Tibial artery (tissue), 4 donors: ENCODE measurements around the gene CRTC1.

Source experiments
- DNase-seq, 2 donors: peaks; one replicate each; pipeline ENCODE4 v3.0.0-alpha.2; 2019
- H3K27ac ChIP-seq, 2 donors: fragments of 200-600 bp; sonication (generic) in 1 of 2; 1 replicate in 1 of 2; 2 replicates in 1 of 2; pipeline ENCODE4 v1.5.1; 2018 to 2019; ENCODE audit warnings: mild to moderate bottlenecking in 1 of 2
- H3K27me3 ChIP-seq, 2 donors: fragments of 200-600 bp; sonication (generic) in 1 of 2; one replicate each; pipeline versions ENCODE4 v1.5.1 to v1.6.0; 2016 to 2019
- H3K36me3 ChIP-seq, 3 donors: fragments of 200-600 bp; sonication (generic) in 2 of 3; one replicate each; pipeline ENCODE4 v1.5.1; 2016 to 2019; ENCODE audit warnings: mild to moderate bottlenecking in 2 of 3
- H3K4me1 ChIP-seq, 4 donors: fragments of 200-600 bp; sonication (generic) in 2 of 4; 1 replicate in 3 of 4; 2 replicates in 1 of 4; pipeline ENCODE4 v1.5.1; 2016 to 2019
- H3K4me3 ChIP-seq, 2 donors: fragments of 200-600 bp; sonication (generic) in 1 of 2; 1 replicate in 1 of 2; 2 replicates in 1 of 2; pipeline ENCODE4 v1.5.1; 2018 to 2019; ENCODE audit warnings: mild to moderate bottlenecking in 2 of 2
- H3K9me3 ChIP-seq, 3 donors: fragments of 200-600 bp; sonication (generic) in 1 of 3; one replicate each; pipeline ENCODE4 v1.5.1; 2016 to 2019
- intact Hi-C: fragments of 100-400 bp; cut with DNase I; formaldehyde crosslinking; loops from one replicate; pipeline ENCODE4 v1.15.0; 2023; ENCODE audit warnings: low total_unique reads
- TF ChIP-seq, protein P1 (sequence below), 2 experiments: fragments of 200-600 bp in 1 of 2; fragments of 450-650 bp in 1 of 2; IDR thresholded peaks; one replicate each; pipeline ENCODE4 v1.5.1; 2017 to 2019; ENCODE audit warnings: antibody characterized with exemption in 2 of 2, mild to moderate bottlenecking in 1 of 2, moderate library complexity in 1 of 2

Gene CRTC1

GRCh38 chr19:18646535-18647370 is 36.7 kb upstream of the CRTC1 start:
- TF ChIP-seq, protein P1, sequence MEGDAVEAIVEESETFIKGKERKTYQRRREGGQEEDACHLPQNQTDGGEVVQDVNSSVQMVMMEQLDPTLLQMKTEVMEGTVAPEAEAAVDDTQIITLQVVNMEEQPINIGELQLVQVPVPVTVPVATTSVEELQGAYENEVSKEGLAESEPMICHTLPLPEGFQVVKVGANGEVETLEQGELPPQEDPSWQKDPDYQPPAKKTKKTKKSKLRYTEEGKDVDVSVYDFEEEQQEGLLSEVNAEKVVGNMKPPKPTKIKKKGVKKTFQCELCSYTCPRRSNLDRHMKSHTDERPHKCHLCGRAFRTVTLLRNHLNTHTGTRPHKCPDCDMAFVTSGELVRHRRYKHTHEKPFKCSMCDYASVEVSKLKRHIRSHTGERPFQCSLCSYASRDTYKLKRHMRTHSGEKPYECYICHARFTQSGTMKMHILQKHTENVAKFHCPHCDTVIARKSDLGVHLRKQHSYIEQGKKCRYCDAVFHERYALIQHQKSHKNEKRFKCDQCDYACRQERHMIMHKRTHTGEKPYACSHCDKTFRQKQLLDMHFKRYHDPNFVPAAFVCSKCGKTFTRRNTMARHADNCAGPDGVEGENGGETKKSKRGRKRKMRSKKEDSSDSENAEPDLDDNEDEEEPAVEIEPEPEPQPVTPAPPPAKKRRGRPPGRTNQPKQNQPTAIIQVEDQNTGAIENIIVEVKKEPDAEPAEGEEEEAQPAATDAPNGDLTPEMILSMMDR (IDR thresholded peaks at IDR 0.05), result no peak
- no peaks in the 10 kb centered on the region for H3K9me3 ChIP-seq
- intact Hi-C loops, result no loop called here
- H3K27ac ChIP-seq, result peak overlapping the region; percentile 96 to 99
- peak in 1 of 2 donors; percentile 67 for DNase-seq
- H3K27me3 ChIP-seq, result no peaks in the 10 kb centered on the region
- no peaks in the 10 kb centered on the region for H3K36me3 ChIP-seq
- no peak overlapping the region for H3K4me3 ChIP-seq
- peaks cover 13 to 79% (median 74%) of the 10 kb centered on the region in 4 donors for H3K4me1 ChIP-seq

DNA sequence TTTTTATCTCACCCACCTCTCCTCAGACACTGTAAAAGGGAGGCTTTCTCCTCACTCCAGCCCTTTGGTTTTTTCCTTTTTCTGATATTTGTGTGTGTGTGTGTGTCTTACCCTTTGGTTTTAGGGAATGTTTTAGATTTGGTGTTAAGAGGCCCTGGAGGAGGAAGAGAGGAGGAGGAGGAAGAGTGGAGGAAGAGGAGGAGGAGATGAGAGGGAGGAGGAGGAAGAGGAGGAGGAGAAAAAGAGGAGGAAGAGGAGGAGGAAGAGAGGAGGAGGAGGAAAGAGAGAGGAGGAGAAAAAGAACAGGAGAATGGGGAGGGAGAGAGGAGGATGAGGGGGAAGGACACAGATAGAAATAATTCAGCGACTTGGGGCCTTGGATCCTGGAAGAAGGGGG is 36.1 kb upstream of the CRTC1 start:
- Histone ChIP-seq H3K4me1 (peaks cover 13 to 86% (median 80%) of the 10 kb centered on the region in 4 donors), H3K27ac (peak overlapping the region; percentile 96 to 99), H3K27me3 (no peaks in the 10 kb centered on the region), H3K4me3 (no peak overlapping the region), H3K36me3 (no peaks in the 10 kb centered on the region), H3K9me3 (no peaks in the 10 kb centered on the region)
- intact Hi-C loops, result no loop called here
- TF ChIP-seq, protein P1 (IDR thresholded peaks at IDR 0.05), result no peak
- no peak for DNase-seq

DNA sequence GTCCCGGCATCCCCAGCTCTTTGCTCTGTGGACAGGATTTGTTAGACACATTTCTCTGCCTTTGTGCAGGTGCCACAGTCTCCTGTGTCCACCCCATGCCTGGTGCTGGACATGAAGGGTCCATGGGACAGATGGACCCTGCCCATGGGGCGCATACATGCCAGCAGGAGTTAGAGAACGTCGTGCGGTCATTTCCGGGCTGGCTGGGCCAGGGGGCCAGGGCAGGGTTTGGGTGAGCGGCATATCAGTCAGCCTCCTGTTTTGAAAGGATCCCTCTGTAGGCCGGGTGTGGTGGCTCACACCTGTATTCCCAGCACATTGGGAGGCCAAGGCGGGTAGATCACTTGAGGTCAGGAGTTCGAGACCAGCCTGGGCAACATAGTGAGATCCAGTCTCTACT is 35.7 kb upstream of the CRTC1 start:
- Histone ChIP-seq H3K36me3 (no peaks in the 10 kb centered on the region), H3K27me3 (no peaks in the 10 kb centered on the region), H3K9me3 (no peaks in the 10 kb centered on the region), H3K4me3 (no peak overlapping the region), H3K27ac (peak overlapping the region; percentile 96 to 99), H3K4me1 (peaks cover 13 to 90% (median 82%) of the 10 kb centered on the region in 4 donors)
- TF ChIP-seq, protein P1 (IDR thresholded peaks at IDR 0.05), result no peak
- intact Hi-C loops, result no loop called here
- DNase-seq, result no peak

- H3K27ac ChIP-seq, result peak overlapping the region; percentile 96 to 99
Observed at GRCh38 chr19:18648973-18649315, 34.5 kb upstream of the CRTC1 start.

GRCh38 chr19:18649371-18650020 is 34.0 kb upstream of the CRTC1 start:
- intact Hi-C loops, result no loop called here
- peak; percentile 86 to 92 for DNase-seq
- Histone ChIP-seq H3K27ac (peak overlapping the region; percentile 96 to 99), H3K4me3 (peak overlapping the region; percentile 39 to 42), H3K27me3 (no peaks in the 10 kb centered on the region), H3K9me3 (no peaks in the 10 kb centered on the region), H3K4me1 (peaks cover 13 to 83% (median 78%) of the 10 kb centered on the region in 4 donors), H3K36me3 (no peaks in the 10 kb centered on the region)
- TF ChIP-seq, protein P1 (IDR thresholded peaks at IDR 0.05), result no peak

More at GRCh38 chr19:18648973-18649315, 34.5 kb upstream of the CRTC1 start:
- H3K36me3 ChIP-seq, result no peaks in the 10 kb centered on the region
- no peaks in the 10 kb centered on the region for H3K27me3 ChIP-seq
- no peaks in the 10 kb centered on the region for H3K9me3 ChIP-seq
- peak overlapping the region; percentile 39 to 42 for H3K4me3 ChIP-seq
- H3K4me1 ChIP-seq, result peaks cover 13 to 88% (median 84%) of the 10 kb centered on the region in 4 donors
- peak; percentile 66 to 91 for DNase-seq
- intact Hi-C loops, result no loop called here
- TF ChIP-seq, protein P1 (IDR thresholded peaks at IDR 0.05), result no peak
